ENCODE results near the gene TMEM132D.

The TMEM132D gene

GRCh38 chr12:129746318-129746717 is 157.5 kb downstream of the TMEM132D start:
- Histone ChIP-seq H3K4me1 (ENCODE audit: control insufficient read depth, insufficient read depth, low read length) (no peaks in the 10 kb centered on the region), H3K27ac (ENCODE audit: low read length) (no peak overlapping the region), H3K36me3 (ENCODE audit: control insufficient read depth in 2 of 2, insufficient read depth in 2 of 2, low read length in 2 of 2) (no peaks in the 10 kb centered on the region), H3K9ac (ENCODE audit: low read length in 2 of 2) (no peak overlapping the region), H3K27me3 (ENCODE audit: control insufficient read depth in 1 of 2, insufficient read depth in 2 of 2, low read length in 2 of 2) (peaks cover 0 to 4% of the 10 kb centered on the region in 2 donors), H3K9me3 (ENCODE audit: control insufficient read depth in 2 of 2, low read length in 2 of 2) (no peaks in the 10 kb centered on the region), H3K4me3 (ENCODE audit: low read length in 2 of 2) (no peak overlapping the region)

DNA sequence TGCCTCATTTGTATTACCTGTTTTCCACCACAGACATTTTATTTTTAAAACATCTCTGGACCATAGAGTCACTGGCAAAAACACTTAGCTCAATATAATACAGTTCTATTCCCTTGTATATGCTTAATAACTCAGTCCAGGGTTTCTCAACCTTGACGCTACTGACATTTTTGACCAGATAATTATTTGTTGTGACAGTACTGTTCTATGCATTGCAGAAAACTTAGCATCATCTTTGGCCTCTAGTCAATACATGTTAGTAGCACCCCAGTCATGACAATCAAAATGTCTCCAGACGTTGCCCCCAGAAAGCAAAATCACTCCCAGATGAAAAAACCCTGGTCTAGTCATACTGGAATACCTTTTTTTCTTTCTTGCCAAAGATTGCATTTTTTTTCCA is 174.7 kb downstream of the TMEM132D start:
- Histone ChIP-seq H3K4me3 (ENCODE audit: low read length in 2 of 2) (no peak overlapping the region), H3K27ac (ENCODE audit: low read length) (no peak overlapping the region), H3K9me3 (ENCODE audit: control insufficient read depth in 2 of 2, low read length in 2 of 2) (peaks cover 5 to 7% of the 10 kb centered on the region in 2 donors), H3K27me3 (ENCODE audit: control insufficient read depth in 1 of 2, insufficient read depth in 2 of 2, low read length in 2 of 2) (no peaks in the 10 kb centered on the region), H3K9ac (ENCODE audit: low read length in 2 of 2) (no peak overlapping the region), H3K4me1 (ENCODE audit: control insufficient read depth, insufficient read depth, low read length) (no peaks in the 10 kb centered on the region), H3K36me3 (ENCODE audit: control insufficient read depth in 2 of 2, insufficient read depth in 2 of 2, low read length in 2 of 2) (no peaks in the 10 kb centered on the region)

DNA sequence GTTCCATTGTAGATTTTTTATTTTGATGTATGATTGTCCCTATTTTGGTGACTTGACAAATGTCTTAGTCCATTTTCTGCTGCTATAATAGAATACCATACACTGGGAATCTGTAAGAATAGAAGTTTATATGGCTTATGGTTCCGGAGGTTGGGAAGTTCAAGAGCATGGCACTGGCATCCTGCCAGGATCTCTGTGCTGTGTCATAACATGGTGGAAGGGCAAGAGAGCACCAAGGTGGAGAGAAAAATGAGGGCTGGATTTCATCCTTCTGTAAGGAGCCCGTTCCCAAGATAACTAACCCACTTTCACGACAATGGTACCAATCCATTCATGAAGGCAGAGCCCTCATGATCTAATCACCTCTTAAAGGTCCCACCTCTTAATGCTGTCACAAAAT is 176.7 kb downstream of the TMEM132D start:
- Histone ChIP-seq H3K27ac (ENCODE audit: low read length) (no peak overlapping the region), H3K4me1 (ENCODE audit: control insufficient read depth, insufficient read depth, low read length) (no peaks in the 10 kb centered on the region), H3K36me3 (ENCODE audit: control insufficient read depth in 2 of 2, insufficient read depth in 2 of 2, low read length in 2 of 2) (no peaks in the 10 kb centered on the region), H3K9me3 (ENCODE audit: control insufficient read depth in 2 of 2, low read length in 2 of 2) (peaks cover 5 to 7% of the 10 kb centered on the region in 2 donors), H3K9ac (ENCODE audit: low read length in 2 of 2) (no peak overlapping the region), H3K27me3 (ENCODE audit: control insufficient read depth in 1 of 2, insufficient read depth in 2 of 2, low read length in 2 of 2) (no peaks in the 10 kb centered on the region), H3K4me3 (ENCODE audit: low read length in 2 of 2) (no peak overlapping the region)

- no peaks in the 10 kb centered on the region for H3K4me1 ChIP-seq (ENCODE audit: control insufficient read depth, insufficient read depth, low read length)
- no peak overlapping the region for H3K4me3 ChIP-seq (ENCODE audit: low read length in 2 of 2)
- H3K36me3 ChIP-seq (ENCODE audit: control insufficient read depth in 2 of 2, insufficient read depth in 2 of 2, low read length in 2 of 2), result no peaks in the 10 kb centered on the region
- no peaks in the 10 kb centered on the region for H3K27me3 ChIP-seq (ENCODE audit: control insufficient read depth in 1 of 2, insufficient read depth in 2 of 2, low read length in 2 of 2)
- no peak overlapping the region for H3K9ac ChIP-seq (ENCODE audit: low read length in 2 of 2)
- peaks cover 5 to 7% of the 10 kb centered on the region in 2 donors for H3K9me3 ChIP-seq (ENCODE audit: control insufficient read depth in 2 of 2, low read length in 2 of 2)
- no peak overlapping the region for H3K27ac ChIP-seq (ENCODE audit: low read length)
Measured at GRCh38 chr12:129723260-129723659, 180.6 kb downstream of the TMEM132D start.

- Histone ChIP-seq H3K27me3 (ENCODE audit: control insufficient read depth in 1 of 2, insufficient read depth in 2 of 2, low read length in 2 of 2) (no peaks in the 10 kb centered on the region), H3K9me3 (ENCODE audit: control insufficient read depth in 2 of 2, low read length in 2 of 2) (peaks cover 0 to 3% of the 10 kb centered on the region in 2 donors), H3K9ac (ENCODE audit: low read length in 2 of 2) (no peak overlapping the region), H3K36me3 (ENCODE audit: control insufficient read depth in 2 of 2, insufficient read depth in 2 of 2, low read length in 2 of 2) (no peaks in the 10 kb centered on the region), H3K4me1 (ENCODE audit: control insufficient read depth, insufficient read depth, low read length) (no peaks in the 10 kb centered on the region), H3K4me3 (ENCODE audit: low read length in 2 of 2) (no peak overlapping the region), H3K27ac (ENCODE audit: low read length) (no peak overlapping the region)
Measured at GRCh38 chr12:129720618-129721017, 183.2 kb downstream of the TMEM132D start.

DNA sequence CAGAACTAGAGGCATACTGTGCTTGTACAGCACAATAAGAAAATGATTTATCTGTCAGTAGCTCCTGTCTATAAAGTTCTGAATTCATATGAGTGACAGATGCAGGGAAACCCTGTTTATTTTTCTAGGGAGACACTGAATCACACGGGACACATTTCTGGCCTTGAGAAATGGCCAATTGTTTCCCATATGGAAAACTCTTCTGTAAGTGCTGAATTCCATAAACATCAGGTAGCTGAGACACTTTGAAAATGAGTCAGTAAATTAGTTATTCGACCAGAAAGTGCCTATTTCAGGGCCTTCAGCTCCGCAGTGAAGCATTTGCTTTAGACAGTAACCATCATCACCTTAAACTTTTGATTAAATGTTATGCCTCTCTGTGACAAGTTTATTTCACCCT is 184.4 kb downstream of the TMEM132D start:
- Histone ChIP-seq H3K27ac (ENCODE audit: low read length) (no peak overlapping the region), H3K36me3 (ENCODE audit: control insufficient read depth in 2 of 2, insufficient read depth in 2 of 2, low read length in 2 of 2) (no peaks in the 10 kb centered on the region), H3K4me1 (ENCODE audit: control insufficient read depth, insufficient read depth, low read length) (no peaks in the 10 kb centered on the region), H3K4me3 (ENCODE audit: low read length in 2 of 2) (no peak overlapping the region), H3K9me3 (ENCODE audit: control insufficient read depth in 2 of 2, low read length in 2 of 2) (peaks cover 0 to 3% of the 10 kb centered on the region in 2 donors), H3K27me3 (ENCODE audit: control insufficient read depth in 1 of 2, insufficient read depth in 2 of 2, low read length in 2 of 2) (no peaks in the 10 kb centered on the region), H3K9ac (ENCODE audit: low read length in 2 of 2) (no peak overlapping the region)

DNA sequence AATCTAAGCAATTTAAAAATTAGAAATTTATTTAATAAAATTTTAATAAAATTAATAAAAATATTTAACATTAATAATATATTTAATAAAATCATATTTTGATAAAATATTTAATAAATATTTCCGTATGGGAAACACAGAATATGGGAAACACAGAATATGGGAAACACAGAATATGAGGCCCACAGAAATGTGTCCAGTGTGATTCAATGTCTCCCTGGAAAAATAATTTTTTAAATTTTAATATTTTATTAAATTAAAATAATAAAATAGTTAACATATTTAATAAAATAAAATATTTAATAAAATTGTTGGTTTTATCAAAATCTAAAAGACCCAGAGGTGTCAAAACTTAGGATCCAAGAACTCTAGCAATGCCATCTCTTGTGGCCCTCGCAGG is 186.4 kb downstream of the TMEM132D start:
- Histone ChIP-seq H3K9ac (ENCODE audit: low read length in 2 of 2) (no peak overlapping the region), H3K4me3 (ENCODE audit: low read length in 2 of 2) (no peak overlapping the region), H3K27me3 (ENCODE audit: control insufficient read depth in 1 of 2, insufficient read depth in 2 of 2, low read length in 2 of 2) (no peaks in the 10 kb centered on the region), H3K36me3 (ENCODE audit: control insufficient read depth in 2 of 2, insufficient read depth in 2 of 2, low read length in 2 of 2) (no peaks in the 10 kb centered on the region), H3K4me1 (ENCODE audit: control insufficient read depth, insufficient read depth, low read length) (no peaks in the 10 kb centered on the region), H3K27ac (ENCODE audit: low read length) (no peak overlapping the region), H3K9me3 (ENCODE audit: control insufficient read depth in 2 of 2, low read length in 2 of 2) (peaks cover 0 to 3% of the 10 kb centered on the region in 2 donors)

DNA sequence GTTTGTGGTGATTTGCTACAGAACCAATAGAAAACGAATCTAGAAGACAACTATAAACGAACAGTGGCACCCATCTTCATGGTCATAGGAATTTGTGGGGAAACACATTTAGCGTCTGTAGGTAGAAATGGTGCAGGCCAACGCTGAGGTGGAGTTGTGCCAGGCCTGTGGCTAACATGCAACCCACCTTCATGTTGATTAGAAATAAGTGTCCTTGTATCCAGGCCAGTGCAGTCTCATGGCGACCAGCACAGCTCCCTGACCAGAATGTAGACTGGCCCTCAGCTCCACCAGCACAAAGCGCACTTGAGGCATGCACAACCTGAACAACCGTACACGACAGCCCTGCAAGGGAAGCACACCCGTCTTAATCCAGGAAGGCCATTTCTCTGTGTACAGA is 187.0 kb downstream of the TMEM132D start:
- H3K9me3 ChIP-seq (ENCODE audit: control insufficient read depth in 2 of 2, low read length in 2 of 2), result peaks cover 0 to 3% of the 10 kb centered on the region in 2 donors
- no peaks in the 10 kb centered on the region for H3K36me3 ChIP-seq (ENCODE audit: control insufficient read depth in 2 of 2, insufficient read depth in 2 of 2, low read length in 2 of 2)
- no peaks in the 10 kb centered on the region for H3K27me3 ChIP-seq (ENCODE audit: control insufficient read depth in 1 of 2, insufficient read depth in 2 of 2, low read length in 2 of 2)
- no peaks in the 10 kb centered on the region for H3K4me1 ChIP-seq (ENCODE audit: control insufficient read depth, insufficient read depth, low read length)
- H3K9ac ChIP-seq (ENCODE audit: low read length in 2 of 2), result no peak overlapping the region
- no peak overlapping the region for H3K27ac ChIP-seq (ENCODE audit: low read length)
- no peak overlapping the region for H3K4me3 ChIP-seq (ENCODE audit: low read length in 2 of 2)

GRCh38 chr12:129706716-129707115 is 197.1 kb downstream of the TMEM132D start:
- Histone ChIP-seq H3K4me3 (ENCODE audit: low read length in 2 of 2) (no peak overlapping the region), H3K36me3 (ENCODE audit: control insufficient read depth in 2 of 2, insufficient read depth in 2 of 2, low read length in 2 of 2) (no peaks in the 10 kb centered on the region), H3K9ac (ENCODE audit: low read length in 2 of 2) (no peak overlapping the region), H3K27ac (ENCODE audit: low read length) (no peak overlapping the region), H3K4me1 (ENCODE audit: control insufficient read depth, insufficient read depth, low read length) (no peaks in the 10 kb centered on the region), H3K9me3 (ENCODE audit: control insufficient read depth in 2 of 2, low read length in 2 of 2) (no peaks in the 10 kb centered on the region), H3K27me3 (ENCODE audit: control insufficient read depth in 1 of 2, insufficient read depth in 2 of 2, low read length in 2 of 2) (peaks cover 0 to 2% of the 10 kb centered on the region in 2 donors)

- Histone ChIP-seq H3K27me3 (ENCODE audit: control insufficient read depth in 1 of 2, insufficient read depth in 2 of 2, low read length in 2 of 2) (peaks cover 0 to 2% of the 10 kb centered on the region in 2 donors), H3K9me3 (ENCODE audit: control insufficient read depth in 2 of 2, low read length in 2 of 2) (no peaks in the 10 kb centered on the region)
Measured at GRCh38 chr12:129704232-129704830, 199.5 kb downstream of the TMEM132D start.

GRCh38 chr12:129701631-129702101 is 202.2 kb downstream of the TMEM132D start:
- Histone ChIP-seq H3K27ac (ENCODE audit: low read length) (no peak overlapping the region), H3K36me3 (ENCODE audit: control insufficient read depth in 2 of 2, insufficient read depth in 2 of 2, low read length in 2 of 2) (no peaks in the 10 kb centered on the region), H3K27me3 (ENCODE audit: control insufficient read depth in 1 of 2, insufficient read depth in 2 of 2, low read length in 2 of 2) (peaks cover 0 to 2% of the 10 kb centered on the region in 2 donors), H3K9me3 (ENCODE audit: control insufficient read depth in 2 of 2, low read length in 2 of 2) (no peaks in the 10 kb centered on the region), H3K4me3 (ENCODE audit: low read length in 2 of 2) (peak overlapping the region in 1 of 2 donors; percentile 8), H3K9ac (ENCODE audit: low read length in 2 of 2) (no peak overlapping the region), H3K4me1 (ENCODE audit: control insufficient read depth, insufficient read depth, low read length) (no peaks in the 10 kb centered on the region)

More at GRCh38 chr12:129704232-129704830, 199.5 kb downstream of the TMEM132D start:
- Histone ChIP-seq H3K27ac (ENCODE audit: low read length) (no peak overlapping the region), H3K4me1 (ENCODE audit: control insufficient read depth, insufficient read depth, low read length) (no peaks in the 10 kb centered on the region), H3K4me3 (ENCODE audit: low read length in 2 of 2) (no peak overlapping the region), H3K36me3 (ENCODE audit: control insufficient read depth in 2 of 2, insufficient read depth in 2 of 2, low read length in 2 of 2) (no peaks in the 10 kb centered on the region), H3K9ac (ENCODE audit: low read length in 2 of 2) (no peak overlapping the region)
